Left ventricle myocardium inferior (tissue), 1 donor: ENCODE measurements around the gene PPFIA2. TPM values are rescaled to one million over a fixed set of nuclear protein-coding genes. Genes with fewer than 3 reads are reported as not detected.

Experiments
- DNase-seq: peaks from one replicate; pipeline ENCODE4 v3.0.0-alpha.2; 2020
- H3K27ac ChIP-seq: fragments of 200-600 bp; replicated peaks from 2 replicates; pipeline ENCODE4 v1.8.0; 2021
- H3K27me3 ChIP-seq: fragments of 200-600 bp; 2 replicates; pipeline ENCODE4 v1.8.0; 2021; ENCODE audit warnings: low read depth
- H3K36me3 ChIP-seq: fragments of 200-600 bp; 2 replicates; pipeline ENCODE4 v1.8.0; 2021
- H3K4me1 ChIP-seq: fragments of 200-600 bp; 2 replicates; pipeline ENCODE4 v1.8.0; 2021
- H3K4me3 ChIP-seq: fragments of 200-600 bp; 2 replicates; pipeline ENCODE4 v1.8.0; 2021; ENCODE audit warnings: mild to moderate bottlenecking, moderate library complexity
- H3K9me3 ChIP-seq: fragments of 200-600 bp; replicated peaks from 2 replicates; pipeline ENCODE4 v1.8.0; 2021
- CTCF ChIP-seq: fragments of 200-600 bp; IDR thresholded peaks from 2 replicates; pipeline ENCODE4 v1.8.0; 2021; ENCODE audit warnings: antibody characterized with exemption, mild to moderate bottlenecking, borderline replicate concordance
- intact Hi-C: fragments of 100-400 bp; cut with micrococcal nuclease; formaldehyde crosslinking; loops from one replicate; pipeline ENCODE4 v1.11.0; 2022
- total RNA-seq: library from RNA; stranded (reverse); fragmentation: NEBNext Ultra II Directional; extraction: Animal tissue kit (Norgen Biotek cat#: 25700); gene quantifications from one replicate; pipeline ENCODE4 v1.2.1, GENCODE V29; 2021
- donor health status: DM: no; HTN: yes; CAD: no; lungs with severe emphysema.

Gene PPFIA2
- total RNA-seq, 1 donor from 2014 or later = 0.82 TPM

- no peak for TF ChIP-seq CTCF
- no peak overlapping the region for H3K27ac ChIP-seq
- no peaks in the 10 kb centered on the region for H3K27me3 ChIP-seq
- no peaks in the 10 kb centered on the region for H3K4me1 ChIP-seq
- no peaks in the 10 kb centered on the region for H3K36me3 ChIP-seq
- intact Hi-C loops = no loop called here
- no peaks in the 10 kb centered on the region for H3K9me3 ChIP-seq
- no peak for DNase-seq
- no peak overlapping the region for H3K4me3 ChIP-seq
Measured at GRCh38 chr12:81441629-81442028, 317.5 kb downstream of the PPFIA2 start.

GRCh38 chr12:81440001-81440400 lies 319.1 kb downstream of the PPFIA2 start:
- Histone ChIP-seq H3K27ac (no peak overlapping the region), H3K36me3 (no peaks in the 10 kb centered on the region), H3K4me3 (no peak overlapping the region), H3K27me3 (no peaks in the 10 kb centered on the region), H3K4me1 (no peaks in the 10 kb centered on the region), H3K9me3 (no peaks in the 10 kb centered on the region)
- TF ChIP-seq CTCF = no peak
- intact Hi-C loops = no loop called here
- DNase-seq = no peak

- intact Hi-C loops = no loop called here
- Histone ChIP-seq H3K27me3 (no peaks in the 10 kb centered on the region), H3K4me1 (no peaks in the 10 kb centered on the region), H3K36me3 (no peaks in the 10 kb centered on the region), H3K27ac (no peak overlapping the region), H3K9me3 (no peaks in the 10 kb centered on the region), H3K4me3 (no peak overlapping the region)
- no peak for TF ChIP-seq CTCF
- no peak for DNase-seq
Measured at GRCh38 chr12:81439344-81439743, 319.8 kb downstream of the PPFIA2 start.

GRCh38 chr12:81417056-81417455 lies 342.1 kb downstream of the PPFIA2 start:
- H3K36me3 ChIP-seq = no peaks in the 10 kb centered on the region
- no peak overlapping the region for H3K4me3 ChIP-seq
- no peaks in the 10 kb centered on the region for H3K27me3 ChIP-seq
- peaks cover 26% of the 10 kb centered on the region for H3K9me3 ChIP-seq
- intact Hi-C loops = no loop called here
- DNase-seq = no peak
- no peaks in the 10 kb centered on the region for H3K4me1 ChIP-seq
- no peak for TF ChIP-seq CTCF
- no peak overlapping the region for H3K27ac ChIP-seq

- intact Hi-C loops = no loop called here
Measured at GRCh38 chr12:81416571-81416970, 342.6 kb downstream of the PPFIA2 start.

More at GRCh38 chr12:81416571-81416970, 342.6 kb downstream of the PPFIA2 start:
- H3K4me3 ChIP-seq = no peak overlapping the region
- peaks cover 23% of the 10 kb centered on the region for H3K9me3 ChIP-seq
- no peaks in the 10 kb centered on the region for H3K27me3 ChIP-seq
- no peak for DNase-seq
- H3K36me3 ChIP-seq = no peaks in the 10 kb centered on the region
- no peak overlapping the region for H3K27ac ChIP-seq
- H3K4me1 ChIP-seq = no peaks in the 10 kb centered on the region
- no peak for TF ChIP-seq CTCF
